T-helper 22 cell (primary cell): ENCODE results near the gene FUCA2.
"Not testable (repeated sequence)": the region's sequence is repeated elsewhere in the genome, so short reads cannot be mapped to it uniquely, and the experiment has no call there.

ENCODE experiments used
- DNase-seq: peaks from one replicate; pipeline ENCODE4 v3.0.0-alpha.2; 2020; ENCODE audit warnings: low read depth

Gene FUCA2

GRCh38 chr6:143496974-143497373, 14.5 kb downstream of the FUCA2 start:
- no peak for DNase-seq

- no peak for DNase-seq
Measured at GRCh38 chr6:143490775-143491174, 20.7 kb downstream of the FUCA2 start.

GRCh38 chr6:143490244-143490643, 21.3 kb downstream of the FUCA2 start:
- no peak for DNase-seq

GRCh38 chr6:143486752-143487151, 24.8 kb downstream of the FUCA2 start:
- DNase-seq = no peak

GRCh38 chr6:143485967-143486366, 25.6 kb downstream of the FUCA2 start:
- DNase-seq = no peak

- no peak for DNase-seq
Measured at GRCh38 chr6:143482593-143482992, 28.9 kb downstream of the FUCA2 start.

- no peak for DNase-seq
Measured at GRCh38 chr6:143478479-143479062, 32.9 kb downstream of the FUCA2 start.

- DNase-seq = no peak
Measured at GRCh38 chr6:143476545-143476944, 35.0 kb downstream of the FUCA2 start.

GRCh38 chr6:143471822-143472221, 39.7 kb downstream of the FUCA2 start:
- DNase-seq = no peak

GRCh38 chr6:143468823-143469222, 42.7 kb downstream of the FUCA2 start:
- not testable (repeated sequence) for DNase-seq

GRCh38 chr6:143468026-143468425, 43.5 kb downstream of the FUCA2 start:
- DNase-seq = no peak

GRCh38 chr6:143465546-143465945, 46.0 kb downstream of the FUCA2 start:
- no peak for DNase-seq

GRCh38 chr6:143457563-143458359, 53.8 kb downstream of the FUCA2 start:
- DNase-seq = no peak

- no peak for DNase-seq
Measured at GRCh38 chr6:143451531-143451930, 60.0 kb downstream of the FUCA2 start.

- peak; percentile 87 for DNase-seq
Measured at GRCh38 chr6:143450453-143451371, 60.8 kb downstream of the FUCA2 start, which contains the start of the genes ADAT2 and PEX3. TSS of gene ADAT2 (minus strand) at chr6:143450695. CDS start at chr6:143450658, 37 bp downstream. TSS of gene PEX3 (plus strand) at chr6:143450805. CDS start at chr6:143451043, 238 bp downstream.

- DNase-seq = peak; percentile 13
Measured at GRCh38 chr6:143449714-143450452, 61.6 kb downstream of the FUCA2 start.

GRCh38 chr6:143449082-143449713, 62.3 kb downstream of the FUCA2 start:
- DNase-seq = no peak

GRCh38 chr6:143447865-143448264, 63.7 kb downstream of the FUCA2 start:
- DNase-seq = not testable (repeated sequence)
